HT1080 (cell line): ENCODE results near the gene C8G. TPM values are rescaled to one million over a fixed set of nuclear protein-coding genes. Genes with fewer than 3 reads are reported as not detected.

Experiments
- DNase-seq: peaks from one replicate; pipeline ENCODE4 v3.0.0-alpha.2; 2015; ENCODE audit warnings: low read depth
- total RNA-seq: library from RNA; depleted of rRNA; stranded (reverse); fragments of >200 nt; shearing (Covaris generic); gene quantifications from 2 replicates; pipeline ENCODE4 v1.2.3, GENCODE V29; 2014

C8G gene
- total RNA-seq, 1 experiment from 2014 or later = 0.47 TPM

- no peak for DNase-seq
Measured at GRCh38 chr9:136980669-136981478, 35.8 kb downstream of the C8G start.

DNA sequence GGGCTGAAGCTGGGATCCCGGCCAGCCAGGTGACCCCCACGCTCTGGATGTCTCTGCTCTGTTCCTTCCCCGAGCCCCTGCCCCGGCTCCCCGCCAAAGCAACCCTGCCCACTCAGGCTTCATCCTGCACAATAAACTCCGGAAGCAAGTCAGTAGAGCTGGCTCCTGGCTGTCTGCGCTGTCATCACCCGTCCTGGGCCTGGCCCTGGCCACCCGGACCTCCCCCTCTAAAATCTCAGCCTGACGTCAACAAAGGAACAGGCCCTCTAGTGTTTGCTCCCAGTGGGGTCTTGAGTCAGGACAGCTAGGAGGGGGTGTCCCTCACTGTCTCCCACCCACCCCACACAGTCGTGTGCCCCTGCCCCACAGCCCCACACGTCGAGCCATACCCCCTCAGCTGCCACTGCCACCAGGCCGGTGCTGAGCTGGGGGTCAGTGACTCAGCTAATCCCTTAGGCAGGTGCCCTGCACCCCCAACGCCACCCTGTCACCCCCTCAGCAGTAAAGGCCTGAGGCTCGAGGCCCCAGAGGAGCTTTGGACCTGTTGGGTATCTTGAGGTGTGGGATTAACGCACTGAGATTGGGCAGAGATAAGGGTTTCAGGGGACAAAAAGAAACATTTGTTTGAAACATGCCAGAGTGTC is 36.7 kb downstream of the C8G start:
- DNase-seq = peak; percentile 30

- no peak for DNase-seq
Measured at GRCh38 chr9:136982232-136983051, 37.4 kb downstream of the C8G start, which contains the start of gene LCNL1. Gene LCNL1 (plus strand): TSS chr9:136982993. CDS start chr9:136983587, 594 bp downstream.

DNA sequence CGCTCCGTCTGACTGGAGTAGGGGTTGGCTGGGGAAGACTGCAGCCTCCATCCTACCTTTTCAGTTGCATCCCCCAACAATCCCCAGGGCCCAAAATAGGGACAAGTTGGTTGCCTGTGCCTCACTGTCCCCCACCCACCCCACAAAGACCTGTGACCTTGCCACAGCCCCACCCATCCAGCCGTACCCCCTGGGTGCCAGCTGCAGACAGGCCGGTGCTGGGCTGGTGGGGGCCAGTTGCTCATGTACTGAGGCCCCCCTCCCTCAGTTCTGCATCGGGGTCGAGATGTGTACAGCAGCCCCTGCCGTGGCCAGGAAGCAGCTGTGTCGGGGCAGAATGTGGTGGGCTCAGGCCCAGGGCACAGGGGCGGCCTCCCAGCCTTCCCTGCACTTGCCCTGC is 38.1 kb downstream of the C8G start:
- DNase-seq = no peak

DNA sequence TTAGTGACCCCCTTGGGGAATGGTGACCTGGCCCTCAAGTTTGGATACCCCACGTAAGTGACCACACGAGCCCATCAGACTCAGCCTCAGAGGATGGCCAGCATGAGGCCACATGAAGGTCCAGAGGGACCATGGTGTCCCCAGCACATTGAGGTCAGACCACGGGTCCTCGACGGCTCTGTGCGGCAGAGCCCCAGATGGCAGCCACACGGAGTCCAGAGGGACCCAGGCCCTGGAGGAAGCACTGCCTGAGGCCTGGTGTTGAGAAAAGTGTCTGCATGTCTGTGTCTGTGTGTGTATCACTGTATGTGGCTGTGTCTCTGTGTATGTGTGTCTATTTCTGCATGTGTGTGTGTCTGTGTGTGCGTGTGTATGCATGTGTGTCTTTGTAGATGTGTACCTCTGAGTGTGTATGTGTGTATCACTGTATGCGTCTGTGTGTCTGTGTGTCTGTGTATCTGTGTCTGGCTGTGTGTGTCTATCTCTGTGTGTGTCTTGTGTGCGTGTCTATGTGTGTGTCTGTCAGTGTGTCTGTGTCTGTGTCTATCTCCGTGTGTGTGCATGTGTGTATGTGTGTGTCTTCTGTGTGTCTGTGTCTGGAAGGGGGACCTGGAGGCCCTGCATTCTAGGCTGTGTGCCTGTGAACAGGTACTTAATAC is 38.7 kb downstream of the C8G start:
- DNase-seq = no peak

- no peak for DNase-seq
Measured at GRCh38 chr9:136984464-136985026, 39.5 kb downstream of the C8G start.

- no peak for DNase-seq
Measured at GRCh38 chr9:136985027-136985602, 40.1 kb downstream of the C8G start.

DNA sequence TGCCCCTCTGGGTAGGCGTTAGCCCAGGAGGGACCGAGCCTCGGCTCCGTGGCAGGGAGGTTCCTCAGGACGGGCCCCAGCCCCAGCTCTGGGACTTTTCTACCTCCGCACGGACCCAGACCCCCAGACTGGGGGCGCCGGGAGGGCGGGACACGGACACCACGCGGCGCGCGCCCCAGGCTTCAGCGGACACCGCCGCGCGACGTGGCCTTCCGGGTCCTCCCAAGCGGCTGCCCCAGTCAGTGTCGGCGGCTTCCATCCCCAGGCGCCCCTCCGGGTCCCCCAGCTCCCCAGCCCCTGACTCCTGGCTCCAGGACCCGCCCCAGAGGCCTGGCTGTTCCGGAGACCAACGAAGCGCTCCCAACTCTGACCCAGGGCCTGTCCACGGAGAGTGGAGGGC is 40.8 kb downstream of the C8G start:
- DNase-seq = no peak

GRCh38 chr9:136988872-136989271 is 43.8 kb downstream of the C8G start:
- no peak for DNase-seq

GRCh38 chr9:136990242-136990911 is 45.3 kb downstream of the C8G start:
- DNase-seq = no peak

DNA sequence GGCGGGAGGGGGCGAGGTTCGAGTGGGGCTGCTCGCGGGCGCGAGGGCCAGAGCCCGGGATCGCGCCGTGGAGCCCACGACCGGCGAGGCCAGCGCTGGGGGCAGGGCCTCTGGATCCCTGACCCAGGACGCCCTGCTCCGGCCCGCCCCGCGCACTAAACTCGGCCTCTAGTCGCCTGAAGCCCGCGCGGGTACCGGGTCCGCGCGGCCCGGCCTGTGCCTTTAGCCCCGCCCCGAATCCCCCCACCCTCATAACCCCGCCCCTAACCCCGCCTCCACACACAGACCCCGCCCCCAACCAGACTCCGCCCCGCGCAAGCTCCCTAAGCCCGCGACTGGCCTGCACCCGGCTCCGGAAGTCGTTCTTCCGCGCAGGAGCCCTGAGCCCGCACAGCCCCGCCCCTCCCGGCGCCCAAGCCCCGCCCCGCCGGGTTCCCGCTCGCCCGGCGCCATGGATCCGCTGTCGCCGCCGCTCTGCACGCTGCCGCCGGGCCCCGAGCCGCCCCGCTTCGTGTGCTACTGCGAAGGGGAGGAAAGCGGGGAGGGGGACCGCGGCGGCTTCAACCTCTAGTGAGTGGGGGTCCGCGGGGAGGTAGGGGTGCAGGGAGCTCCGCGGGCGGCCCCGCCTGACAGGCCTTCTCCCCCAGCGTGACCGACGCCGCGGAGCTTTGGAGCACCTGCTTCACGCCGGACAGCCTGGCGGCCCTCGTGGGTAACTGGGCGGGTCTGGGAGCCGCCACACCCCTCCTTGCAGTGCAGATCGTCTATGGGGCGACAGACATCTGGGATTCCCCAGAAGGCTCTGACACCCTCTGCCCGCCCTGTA is 47.2 kb downstream of the C8G start, which contains the start of gene PAXX:
Gene PAXX, plus strand, starts transcription at position 430 of the 826 bp plus-strand sequence. Its CDS starts 22 bp downstream, at position 452.
- DNase-seq = peak; percentile 54

DNA sequence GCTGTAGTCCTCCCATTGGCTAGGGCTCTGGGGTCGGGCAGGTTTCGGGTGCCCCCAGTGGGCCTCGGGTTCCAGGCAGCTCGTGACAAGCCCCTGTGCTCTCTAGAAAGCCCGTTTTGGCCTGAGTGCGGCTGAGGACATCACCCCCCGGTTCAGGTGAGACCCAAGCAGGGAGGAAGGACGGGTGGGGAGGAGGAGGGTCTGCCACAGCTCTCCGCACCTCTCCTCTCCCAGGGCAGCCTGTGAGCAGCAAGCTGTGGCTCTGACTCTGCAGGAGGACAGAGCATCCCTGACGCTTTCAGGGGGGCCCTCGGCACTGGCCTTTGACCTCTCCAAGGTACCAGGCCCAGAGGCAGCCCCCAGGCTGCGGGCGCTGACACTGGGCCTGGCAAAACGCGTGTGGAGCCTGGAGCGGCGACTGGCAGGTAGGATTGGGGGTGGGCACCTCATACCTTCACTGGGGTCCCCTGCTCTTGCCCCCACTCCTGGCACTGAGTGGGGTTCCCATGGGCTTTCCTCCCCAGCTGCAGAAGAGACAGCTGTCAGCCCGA is 47.9 kb downstream of the C8G start:
- DNase-seq = no peak

- no peak for DNase-seq
Measured at GRCh38 chr9:136994180-136994887, 49.3 kb downstream of the C8G start.

GRCh38 chr9:136994888-136995230 is 49.8 kb downstream of the C8G start:
- no peak for DNase-seq

DNA sequence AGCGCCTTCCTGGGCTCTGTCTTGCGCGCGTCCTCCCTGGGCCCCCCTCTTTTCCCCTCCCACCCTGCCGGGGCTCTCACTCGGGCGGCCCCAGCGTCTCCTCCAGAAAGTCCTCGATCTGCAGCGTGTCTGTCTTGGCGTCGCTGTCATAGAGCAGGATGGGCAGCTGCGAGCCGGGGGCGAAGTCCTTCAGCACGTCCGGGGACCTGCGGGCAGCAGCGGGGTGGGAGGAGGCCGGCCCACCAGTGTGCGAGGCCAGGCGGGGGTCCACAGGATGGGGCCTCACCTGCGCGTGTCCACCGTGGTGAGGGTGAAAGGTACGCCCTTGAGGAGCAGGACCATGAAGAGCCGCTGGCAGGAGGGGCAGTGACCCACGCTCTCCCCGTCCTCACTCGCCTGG is 50.3 kb downstream of the C8G start:
- DNase-seq = no peak

DNA sequence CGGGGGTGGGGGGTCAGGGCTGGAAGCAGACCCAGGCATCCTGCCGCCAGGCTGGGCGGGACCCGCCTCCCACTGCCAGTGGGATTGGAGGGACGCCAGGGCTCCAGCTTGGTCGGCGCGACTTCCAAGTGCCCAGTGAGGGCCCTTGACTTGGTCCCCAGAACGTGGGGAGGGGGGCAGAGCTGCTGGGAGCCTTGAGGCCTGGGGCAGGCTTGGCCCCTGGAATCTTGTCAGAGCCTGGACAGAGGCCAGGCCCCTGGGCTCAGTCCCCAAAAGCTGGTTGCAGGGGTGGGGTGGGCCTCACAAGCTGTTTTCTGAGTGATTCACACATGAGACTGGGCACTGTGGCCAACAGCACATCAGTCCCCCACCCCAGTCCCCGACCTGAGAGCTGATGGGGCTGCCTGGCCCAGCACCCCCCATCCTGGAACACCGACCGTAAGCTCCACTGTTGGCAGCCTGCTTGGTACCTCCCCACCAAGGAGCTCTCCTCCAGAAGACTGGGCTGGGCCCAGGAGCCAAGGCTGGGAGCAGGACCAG is 50.8 kb downstream of the C8G start:
- peak; percentile 29 for DNase-seq
